Measurements from ENCODE around the gene DAZL.

- TF ChIP-seq CTCF (IDR thresholded peaks at IDR 0.05; ENCODE audit: low read depth, low read length, poor library complexity, severe bottlenecking), result no peak
- TF ChIP-seq EZH2phosphoT487 (IDR thresholded peaks at IDR 0.05; ENCODE audit: borderline replicate concordance, low read length), result no peak
These were observed 16.1 kb downstream of the DAZL start for GRCh38 chr3:16589120-16589519.
